WERI-Rb-1 (cell line): Measurements from ENCODE around the gene ILF3.

ENCODE experiments used
- DNase-seq: peaks from one replicate; pipeline ENCODE4 v3.0.0-alpha.2; 2020
- H3K27ac ChIP-seq: fragments of 250-450 bp; sonication (Bioruptor Pico); 2 replicates; pipeline ENCODE4 v1.5.1; 2020; ENCODE audit warnings: mild to moderate bottlenecking, moderate library complexity
- H3K27me3 ChIP-seq: fragments of 250-450 bp; sonication (Bioruptor Pico); 2 replicates; pipeline ENCODE4 v1.5.1; 2021; ENCODE audit warnings: mild to moderate bottlenecking, low read depth, moderate library complexity; ENCODE audit not compliant: insufficient read depth, severe bottlenecking
- H3K36me3 ChIP-seq: fragments of 250-450 bp; sonication (Bioruptor Pico); 2 replicates; pipeline ENCODE4 v1.5.1; 2020; ENCODE audit warnings: mild to moderate bottlenecking, moderate library complexity
- H3K4me3 ChIP-seq: 2 replicates; pipeline ENCODE4 v1.5.1; 2011; ENCODE audit warnings: low read depth, mild to moderate bottlenecking, control low read depth, low read length
- H3K9me3 ChIP-seq: fragments of 250-450 bp; sonication (Bioruptor Pico); 2 replicates; pipeline ENCODE4 v1.5.1; 2021; ENCODE audit warnings: mild to moderate bottlenecking, moderate library complexity; ENCODE audit not compliant: severe bottlenecking
- TF ChIP-seq, protein P1 (sequence below): IDR thresholded peaks from 2 replicates; pipeline ENCODE4 v1.5.1; 2011; ENCODE audit warnings: low read depth, mild to moderate bottlenecking, control low read depth, inconsistent platforms, low read length

Gene ILF3

GRCh38 chr19:10636304-10636972, 17.7 kb upstream of the ILF3 start:
- Histone ChIP-seq H3K36me3 (peaks cover 82% of the 10 kb centered on the region), H3K9me3 (no peaks in the 10 kb centered on the region), H3K27ac (no peak overlapping the region), H3K4me3 (no peak overlapping the region), H3K27me3 (no peaks in the 10 kb centered on the region)
- TF ChIP-seq, protein P1, sequence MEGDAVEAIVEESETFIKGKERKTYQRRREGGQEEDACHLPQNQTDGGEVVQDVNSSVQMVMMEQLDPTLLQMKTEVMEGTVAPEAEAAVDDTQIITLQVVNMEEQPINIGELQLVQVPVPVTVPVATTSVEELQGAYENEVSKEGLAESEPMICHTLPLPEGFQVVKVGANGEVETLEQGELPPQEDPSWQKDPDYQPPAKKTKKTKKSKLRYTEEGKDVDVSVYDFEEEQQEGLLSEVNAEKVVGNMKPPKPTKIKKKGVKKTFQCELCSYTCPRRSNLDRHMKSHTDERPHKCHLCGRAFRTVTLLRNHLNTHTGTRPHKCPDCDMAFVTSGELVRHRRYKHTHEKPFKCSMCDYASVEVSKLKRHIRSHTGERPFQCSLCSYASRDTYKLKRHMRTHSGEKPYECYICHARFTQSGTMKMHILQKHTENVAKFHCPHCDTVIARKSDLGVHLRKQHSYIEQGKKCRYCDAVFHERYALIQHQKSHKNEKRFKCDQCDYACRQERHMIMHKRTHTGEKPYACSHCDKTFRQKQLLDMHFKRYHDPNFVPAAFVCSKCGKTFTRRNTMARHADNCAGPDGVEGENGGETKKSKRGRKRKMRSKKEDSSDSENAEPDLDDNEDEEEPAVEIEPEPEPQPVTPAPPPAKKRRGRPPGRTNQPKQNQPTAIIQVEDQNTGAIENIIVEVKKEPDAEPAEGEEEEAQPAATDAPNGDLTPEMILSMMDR: no peak
- DNase-seq: no peak

- TF ChIP-seq, protein P1: no peak
- H3K36me3 ChIP-seq: peaks cover 76% of the 10 kb centered on the region
These were observed 16.3 kb upstream of the ILF3 start for GRCh38 chr19:10637894-10638293.

DNA sequence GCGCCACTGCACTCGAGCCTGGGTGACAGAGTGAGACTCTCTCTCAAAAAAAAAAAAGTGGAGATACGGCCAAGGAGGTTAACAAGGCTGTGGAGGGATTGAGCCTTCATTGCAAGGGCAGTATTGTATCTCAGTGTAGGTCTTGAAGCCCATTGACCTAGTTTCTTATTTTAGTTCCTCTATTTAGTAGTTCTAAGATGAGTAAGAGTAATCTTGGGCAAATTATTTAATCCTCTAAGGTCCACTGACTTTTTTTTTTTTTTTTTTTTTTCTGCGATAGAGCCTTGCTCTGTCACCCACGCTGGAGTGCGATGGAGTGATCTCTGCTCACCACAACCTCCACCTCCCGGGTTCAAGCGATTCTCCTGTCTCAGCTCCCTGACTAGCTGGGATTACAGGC, 14.3 kb upstream of the ILF3 start:
- TF ChIP-seq, protein P1: no peak
- Histone ChIP-seq H3K27ac (no peak overlapping the region), H3K36me3 (peaks cover 74% of the 10 kb centered on the region), H3K9me3 (no peaks in the 10 kb centered on the region), H3K4me3 (no peak overlapping the region), H3K27me3 (no peaks in the 10 kb centered on the region)
- DNase-seq: no peak

More at GRCh38 chr19:10637894-10638293, 16.3 kb upstream of the ILF3 start:
- Histone ChIP-seq H3K27me3 (no peaks in the 10 kb centered on the region), H3K27ac (no peak overlapping the region), H3K4me3 (no peak overlapping the region), H3K9me3 (no peaks in the 10 kb centered on the region)
- no peak for DNase-seq

- Histone ChIP-seq H3K4me3 (no peak overlapping the region), H3K27me3 (no peaks in the 10 kb centered on the region), H3K36me3 (peaks cover 69% of the 10 kb centered on the region), H3K27ac (no peak overlapping the region), H3K9me3 (no peaks in the 10 kb centered on the region)
- DNase-seq: no peak
- TF ChIP-seq, protein P1: no peak
These were observed 13.8 kb upstream of the ILF3 start for GRCh38 chr19:10640361-10640760.

- H3K4me3 ChIP-seq: no peak overlapping the region
- H3K36me3 ChIP-seq: peaks cover 62% of the 10 kb centered on the region
These were observed 12.9 kb upstream of the ILF3 start for GRCh38 chr19:10641248-10641647.

More at GRCh38 chr19:10641248-10641647, 12.9 kb upstream of the ILF3 start:
- DNase-seq: no peak
- Histone ChIP-seq H3K27ac (no peak overlapping the region), H3K27me3 (no peaks in the 10 kb centered on the region), H3K9me3 (no peaks in the 10 kb centered on the region)
- TF ChIP-seq, protein P1: no peak
